T-cell (primary cell): ENCODE results near the gene THOC7. TPM values are rescaled to one million over a fixed set of nuclear protein-coding genes. Genes with fewer than 3 reads are reported as not detected.

ENCODE experiments used
- ATAC-seq, 4 experiments: fragments of 200-7000 bp in 3 of 4; fragments of 150-1000 bp in 1 of 4; cut with Tn5 transposase; replicated peaks in 1 of 4; 1 replicate in 3 of 4; 2 replicates in 1 of 4; pipeline ENCODE4 v1.10.0; 2021; ENCODE audit warnings: moderate library complexity in 3 of 4, mild to moderate bottlenecking in 2 of 4, moderate number of reproducible peaks in 1 of 4
- CTCF ChIA-PET, 2 donors: fragments of 300-600 bp; sonication (Branson Sonifier 250); formaldehyde crosslinking; loops; one replicate each; lab custom pipeline; 2022; ENCODE audit warnings: antibody characterized with exemption in 2 of 2; lab: Charles Lee
- POLR2A ChIA-PET, 2 donors: fragments of 300-600 bp; sonication (Branson Sonifier 250); formaldehyde crosslinking; loops; one replicate each; lab custom pipeline; 2022; ENCODE audit warnings: antibody characterized with exemption in 2 of 2; lab: Charles Lee
- DNase-seq, 35 experiments: peaks; one replicate each; pipeline versions ENCODE4 v3.0.0 to v3.0.0-alpha.2; 2013 to 2023
- H3K27ac ChIP-seq: one replicate; pipeline ENCODE4 v1.5.1; 2013; ENCODE audit warnings: low read length
- H3K27me3 ChIP-seq, 2 experiments: replicated peaks in 1 of 2; 1 replicate in 1 of 2; 2 replicates in 1 of 2; pipeline versions ENCODE4 v1.6.1 to v1.7.0; 2013; ENCODE audit warnings: low read length in 1 of 2, mixed read lengths in 1 of 2; ENCODE audit not compliant: control insufficient read depth in 2 of 2, insufficient read depth in 2 of 2; ENCODE audit errors: extremely low read depth in 1 of 2
- H3K36me3 ChIP-seq, 2 donors: 1 replicate in 1 of 2; 2 replicates in 1 of 2; pipeline versions ENCODE4 v1.6.1 to v1.7.0; 2013; ENCODE audit warnings: low read length in 1 of 2; ENCODE audit not compliant: control insufficient read depth in 2 of 2, insufficient read depth in 1 of 2; ENCODE audit errors: extremely low read depth in 1 of 2
- H3K4me1 ChIP-seq, 2 experiments: 1 replicate in 1 of 2; 2 replicates in 1 of 2; pipeline versions ENCODE4 v1.6.1 to v1.7.0; 2013; ENCODE audit warnings: low read length in 2 of 2, mixed read lengths in 1 of 2; ENCODE audit not compliant: insufficient read depth in 2 of 2, control insufficient read depth in 1 of 2; ENCODE audit errors: extremely low read depth in 1 of 2
- H3K4me3 ChIP-seq, 2 donors: 1 replicate in 1 of 2; 2 replicates in 1 of 2; pipeline versions ENCODE4 v1.5.1 to v1.7.0; 2013; ENCODE audit warnings: mild to moderate bottlenecking in 2 of 2, low read length in 1 of 2, moderate library complexity in 1 of 2; ENCODE audit not compliant: control insufficient read depth in 1 of 2; ENCODE audit errors: extremely low read depth in 1 of 2
- H3K9me3 ChIP-seq: 2 replicates; pipeline ENCODE4 v1.7.0; 2013
- H3K27ac Mint-ChIP-seq, 2 donors: one replicate each; pipeline ENCODE4 v1.8.0; 2020 to 2021; ENCODE audit warnings: mild to moderate bottlenecking in 2 of 2, mixed read lengths in 2 of 2
- H3K27me3 Mint-ChIP-seq, 2 donors: one replicate each; pipeline ENCODE4 v1.8.0; 2021 to 2022; ENCODE audit warnings: mixed read lengths in 2 of 2
- H3K36me3 Mint-ChIP-seq: one replicate; pipeline ENCODE4 v1.8.0; 2021; ENCODE audit warnings: mixed read lengths
- H3K4me1 Mint-ChIP-seq, 3 donors: one replicate each; pipeline ENCODE4 v1.8.0; 2020 to 2022; ENCODE audit warnings: mixed read lengths in 3 of 3, mild to moderate bottlenecking in 1 of 3
- H3K4me3 Mint-ChIP-seq, 3 donors: one replicate each; pipeline ENCODE4 v1.8.0; 2020 to 2022; ENCODE audit warnings: mild to moderate bottlenecking in 3 of 3, mixed read lengths in 3 of 3, moderate library complexity in 3 of 3
- H3K9me3 Mint-ChIP-seq, 3 donors: one replicate each; pipeline ENCODE4 v1.8.0; 2020 to 2022; ENCODE audit warnings: mixed read lengths in 3 of 3
- whole genome bisulfite sequencing: methylation state at CpG from one replicate; pipeline ENCODE4 v1.1.5; 2013; ENCODE audit warnings: missing lambda C conversion rate; ENCODE audit not compliant: insufficient coverage; 5-methylcytosine and 5-hydroxymethylcytosine counted together
- total RNA-seq, 35 experiments: library from RNA in 6 of 35; stranded (reverse) in 6 of 35; fragments of 120-200 nt in 1 of 35; gene quantifications; one replicate each; pipeline versions ENCODE4 v1.2.1 to v1.2.4 and lab custom pipeline; 2013 to 2026

Gene THOC7
- total RNA-seq, 5 donors from 2014 or later (not counting 1 experiment from before 2014, with no cell fraction given), result 30.9 to 36.9 (median 33.1) TPM

GRCh38 chr3:63853106-63853505 is 10.5 kb downstream of the THOC7 start:
- POLR2A ChIA-PET, result interaction anchor here in 1 of 2 donors (0.6 kb wide), 1 partner anchor 16 kb away, joined by 3 read pairs; no protein-coding TSS in a partner anchor
- CTCF ChIA-PET, result no interaction called here
- no peaks in the 10 kb centered on the region for H3K9me3 Mint-ChIP-seq

GRCh38 chr3:63851287-63851686 is 12.3 kb downstream of the THOC7 start:
- H3K27ac Mint-ChIP-seq, result no peak overlapping the region
- H3K36me3 Mint-ChIP-seq, result peaks cover 14% of the 10 kb centered on the region
- no peaks in the 10 kb centered on the region for H3K27me3 ChIP-seq
- H3K9me3 Mint-ChIP-seq, result no peaks in the 10 kb centered on the region
- H3K4me3 ChIP-seq, result no peak overlapping the region
- no peak overlapping the region for H3K27ac ChIP-seq
- CTCF ChIA-PET, result no interaction called here
- no peaks in the 10 kb centered on the region for H3K4me1 ChIP-seq
- ATAC-seq, result no peak
- POLR2A ChIA-PET, result no interaction called here
- peaks cover 0 to 4% of the 10 kb centered on the region in 2 donors for H3K36me3 ChIP-seq
- no peak for DNase-seq
- no CpG with 5 or more reads among the region's 3 CpGs for WGBS
- no peaks in the 10 kb centered on the region for H3K27me3 Mint-ChIP-seq
- no peaks in the 10 kb centered on the region for H3K9me3 ChIP-seq
- H3K4me3 Mint-ChIP-seq, result no peak overlapping the region
- peaks cover 14 to 24% (median 18%) of the 10 kb centered on the region in 3 donors for H3K4me1 Mint-ChIP-seq

More at GRCh38 chr3:63853106-63853505, 10.5 kb downstream of the THOC7 start:
- H3K36me3 ChIP-seq, result peaks cover 0 to 4% of the 10 kb centered on the region in 2 donors
- Mint-ChIP-seq H3K27ac (no peak overlapping the region), H3K27me3 (no peaks in the 10 kb centered on the region), H3K36me3 (peaks cover 16% of the 10 kb centered on the region), H3K4me3 (no peak overlapping the region), H3K4me1 (peaks cover 24 to 35% (median 33%) of the 10 kb centered on the region in 3 donors)
- no peak overlapping the region for H3K4me3 ChIP-seq
- no peaks in the 10 kb centered on the region for H3K27me3 ChIP-seq
- WGBS, result no CpG with 5 or more reads among the region's 4 CpGs
- no peak for ATAC-seq
- no peak for DNase-seq
- no peaks in the 10 kb centered on the region for H3K9me3 ChIP-seq
- H3K4me1 ChIP-seq, result no peaks in the 10 kb centered on the region
- no peak overlapping the region for H3K27ac ChIP-seq

DNA sequence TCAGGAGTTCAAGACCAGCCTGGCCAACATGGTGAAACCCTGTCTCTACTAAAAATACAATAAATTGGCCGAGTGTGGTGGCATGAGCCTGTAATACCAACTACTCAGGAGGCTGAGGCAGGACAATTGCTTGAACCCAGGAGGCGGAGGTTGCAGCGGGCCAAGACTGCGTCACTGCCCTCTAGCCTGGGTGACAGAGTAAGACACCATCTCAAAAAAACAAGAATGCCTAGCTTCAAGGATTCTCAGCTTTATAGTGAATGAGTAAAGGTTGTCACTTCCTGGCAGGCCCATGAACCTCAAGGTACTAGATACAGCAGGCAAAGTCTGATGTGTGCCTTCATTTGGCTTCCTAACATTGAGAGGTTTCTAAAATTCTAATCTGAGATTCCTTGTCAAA is 14.4 kb downstream of the THOC7 start:
- ATAC-seq, result no peak
- Mint-ChIP-seq H3K27ac (no peak overlapping the region), H3K4me3 (no peak overlapping the region), H3K9me3 (no peaks in the 10 kb centered on the region), H3K4me1 (peaks cover 4 to 18% (median 16%) of the 10 kb centered on the region in 3 donors), H3K36me3 (peaks cover 16% of the 10 kb centered on the region), H3K27me3 (no peaks in the 10 kb centered on the region)
- H3K36me3 ChIP-seq, result peaks cover 0 to 4% of the 10 kb centered on the region in 2 donors
- no peaks in the 10 kb centered on the region for H3K9me3 ChIP-seq
- no peak overlapping the region for H3K4me3 ChIP-seq
- POLR2A ChIA-PET, result no interaction called here
- DNase-seq, result no peak
- CTCF ChIA-PET, result interaction anchor here in 1 of 2 donors (1.3 kb wide), 1 partner anchor 10 kb away, joined by 4 read pairs; no protein-coding TSS in a partner anchor
- H3K4me1 ChIP-seq, result no peaks in the 10 kb centered on the region
- no peak overlapping the region for H3K27ac ChIP-seq
- H3K27me3 ChIP-seq, result no peaks in the 10 kb centered on the region
- WGBS, result 100% methylated on average over 1 of the region's 4 CpGs

- Histone ChIP-seq H3K27ac (no peak overlapping the region), H3K27me3 (no peaks in the 10 kb centered on the region), H3K36me3 (peaks cover 0 to 4% of the 10 kb centered on the region in 2 donors), H3K9me3 (no peaks in the 10 kb centered on the region), H3K4me1 (no peaks in the 10 kb centered on the region), H3K4me3 (no peak overlapping the region)
- DNase-seq, result no peak
- Mint-ChIP-seq H3K27me3 (no peaks in the 10 kb centered on the region), H3K4me1 (peaks cover 4 to 23% (median 16%) of the 10 kb centered on the region in 3 donors), H3K4me3 (no peak overlapping the region), H3K9me3 (no peaks in the 10 kb centered on the region), H3K36me3 (peaks cover 21% of the 10 kb centered on the region), H3K27ac (no peak overlapping the region)
- no peak for ATAC-seq
- ChIA-PET CTCF (interaction anchor here in 1 of 2 donors (0.7 kb wide), 1 partner anchor 12 kb away, joined by 3 read pairs; no protein-coding TSS in a partner anchor), POLR2A (interaction anchor here in 1 of 2 donors (0.7 kb wide), 1 partner anchor 8 kb away, joined by 4 read pairs; no protein-coding TSS in a partner anchor)
- WGBS, result 100% methylated on average over 1 of the region's 1 CpG
Observed at GRCh38 chr3:63847718-63848450, 15.7 kb downstream of the THOC7 start.

GRCh38 chr3:63845215-63845614 is 18.4 kb downstream of the THOC7 start:
- peaks cover 17% of the 10 kb centered on the region for H3K36me3 Mint-ChIP-seq
- Histone ChIP-seq H3K4me3 (no peak overlapping the region), H3K27ac (no peak overlapping the region), H3K36me3 (no peaks in the 10 kb centered on the region), H3K9me3 (no peaks in the 10 kb centered on the region), H3K27me3 (no peaks in the 10 kb centered on the region), H3K4me1 (no peaks in the 10 kb centered on the region)
- no peaks in the 10 kb centered on the region for H3K27me3 Mint-ChIP-seq
- 98% methylated on average over 4 of the region's 4 CpGs for WGBS
- DNase-seq (no peak), ATAC-seq (no peak)
- H3K4me1 Mint-ChIP-seq, result peaks cover 4 to 17% (median 12%) of the 10 kb centered on the region in 3 donors
- CTCF ChIA-PET, result no interaction called here
- peaks cover 0 to 7% (median 0%) of the 10 kb centered on the region in 3 donors for H3K9me3 Mint-ChIP-seq
- no peak overlapping the region for H3K27ac Mint-ChIP-seq
- POLR2A ChIA-PET, result no interaction called here
- H3K4me3 Mint-ChIP-seq, result no peak overlapping the region

DNA sequence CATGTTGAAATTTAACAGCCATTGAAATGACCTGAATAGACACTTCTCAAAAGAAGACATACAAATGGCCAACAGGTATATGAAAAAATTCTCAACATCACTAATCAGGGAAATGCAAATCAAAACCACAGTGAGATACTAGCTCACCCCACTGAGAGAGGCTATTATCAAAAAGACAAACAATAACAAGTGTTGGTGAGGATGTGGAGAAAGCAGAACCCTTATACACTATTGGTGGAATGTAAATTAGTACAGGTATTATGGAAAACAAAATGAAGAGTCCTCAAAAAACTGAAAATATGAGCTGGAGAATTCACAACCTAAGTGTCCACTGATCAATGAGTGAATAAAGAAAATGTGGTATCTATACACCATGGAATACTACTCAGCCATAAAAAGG is 21.5 kb downstream of the THOC7 start:
- peaks cover 0 to 7% (median 0%) of the 10 kb centered on the region in 3 donors for H3K9me3 Mint-ChIP-seq
- peaks cover 21% of the 10 kb centered on the region for H3K36me3 Mint-ChIP-seq
- H3K36me3 ChIP-seq, result peaks cover 0 to 2% of the 10 kb centered on the region in 2 donors
- ATAC-seq (no peak), DNase-seq (no peak)
- no peaks in the 10 kb centered on the region for H3K4me1 ChIP-seq
- no peak overlapping the region for H3K4me3 ChIP-seq
- ChIA-PET CTCF (interaction anchor here in 1 of 2 donors (0.6 to 1.3 kb wide), 2 partner anchors 9 to 86 kb away, joined by 3 to 4 read pairs; no protein-coding TSS in a partner anchor), POLR2A (no interaction called here)
- no peaks in the 10 kb centered on the region for H3K9me3 ChIP-seq
- H3K4me1 Mint-ChIP-seq, result peaks cover 3 to 22% (median 5%) of the 10 kb centered on the region in 3 donors
- H3K27ac Mint-ChIP-seq, result no peak overlapping the region
- no peaks in the 10 kb centered on the region for H3K27me3 Mint-ChIP-seq
- no peak overlapping the region for H3K4me3 Mint-ChIP-seq
- no peaks in the 10 kb centered on the region for H3K27me3 ChIP-seq
- H3K27ac ChIP-seq, result no peak overlapping the region
